ENCODE data around the gene GPATCH1.

Gene GPATCH1

GRCh38 chr19:33052352-33052972, 28.5 kb upstream of the GPATCH1 start:
- DNase-seq: no peak

GRCh38 chr19:33054623-33055022, 26.4 kb upstream of the GPATCH1 start:
- no peak overlapping the region for H3K27ac ChIP-seq
- TF ChIP-seq CTCF (IDR thresholded peaks at IDR 0.05; ENCODE audit: low read depth, low read length): no peak
- peaks cover 26% of the 10 kb centered on the region for H3K36me3 ChIP-seq
- H3K4me3 ChIP-seq (ENCODE audit: low read depth, low read length): no peak overlapping the region
- no peaks in the 10 kb centered on the region for H3K9me3 ChIP-seq (ENCODE audit: severe bottlenecking)
- H3K27me3 ChIP-seq (ENCODE audit: insufficient read depth, low read depth, severe bottlenecking): no peaks in the 10 kb centered on the region
- DNase-seq: no peak

More at GRCh38 chr19:33052352-33052972, 28.5 kb upstream of the GPATCH1 start:
- Histone ChIP-seq H3K36me3 (peaks cover 24% of the 10 kb centered on the region), H3K9me3 (ENCODE audit: severe bottlenecking) (no peaks in the 10 kb centered on the region), H3K27me3 (ENCODE audit: insufficient read depth, low read depth, severe bottlenecking) (no peaks in the 10 kb centered on the region), H3K27ac (no peak overlapping the region), H3K4me3 (ENCODE audit: low read depth, low read length) (no peak overlapping the region)
- no peak for TF ChIP-seq CTCF (IDR thresholded peaks at IDR 0.05; ENCODE audit: low read depth, low read length)

GRCh38 chr19:33055718-33056117, 25.3 kb upstream of the GPATCH1 start:
- no peak for TF ChIP-seq CTCF (IDR thresholded peaks at IDR 0.05; ENCODE audit: low read depth, low read length)
- DNase-seq: no peak
- Histone ChIP-seq H3K36me3 (peaks cover 25% of the 10 kb centered on the region), H3K4me3 (ENCODE audit: low read depth, low read length) (no peak overlapping the region), H3K27me3 (ENCODE audit: insufficient read depth, low read depth, severe bottlenecking) (no peaks in the 10 kb centered on the region), H3K9me3 (ENCODE audit: severe bottlenecking) (no peaks in the 10 kb centered on the region), H3K27ac (no peak overlapping the region)

- H3K4me3 ChIP-seq (ENCODE audit: low read depth, low read length): no peak overlapping the region
- no peaks in the 10 kb centered on the region for H3K27me3 ChIP-seq (ENCODE audit: insufficient read depth, low read depth, severe bottlenecking)
- TF ChIP-seq CTCF (IDR thresholded peaks at IDR 0.05; ENCODE audit: low read depth, low read length): no peak
- no peak for DNase-seq
- H3K27ac ChIP-seq: no peak overlapping the region
- peaks cover 3% of the 10 kb centered on the region for H3K36me3 ChIP-seq
- no peaks in the 10 kb centered on the region for H3K9me3 ChIP-seq (ENCODE audit: severe bottlenecking)
Observed at GRCh38 chr19:33060586-33060985, 20.4 kb upstream of the GPATCH1 start.

- H3K27me3 ChIP-seq (ENCODE audit: insufficient read depth, low read depth, severe bottlenecking): no peaks in the 10 kb centered on the region
- H3K27ac ChIP-seq: no peak overlapping the region
- H3K4me3 ChIP-seq (ENCODE audit: low read depth, low read length): peak overlapping the region; percentile 93
- no peaks in the 10 kb centered on the region for H3K9me3 ChIP-seq (ENCODE audit: severe bottlenecking)
- peaks cover 3% of the 10 kb centered on the region for H3K36me3 ChIP-seq
- DNase-seq: no peak
- TF ChIP-seq CTCF (IDR thresholded peaks at IDR 0.05; ENCODE audit: low read depth, low read length): no peak
Observed at GRCh38 chr19:33062902-33063301, 18.1 kb upstream of the GPATCH1 start.

- Histone ChIP-seq H3K4me3 (ENCODE audit: low read depth, low read length) (peak overlapping the region; percentile 93), H3K27me3 (ENCODE audit: insufficient read depth, low read depth, severe bottlenecking) (no peaks in the 10 kb centered on the region), H3K9me3 (ENCODE audit: severe bottlenecking) (no peaks in the 10 kb centered on the region), H3K27ac (no peak overlapping the region), H3K36me3 (peaks cover 3% of the 10 kb centered on the region; the same call in 1 of the 2 replicates)
- DNase-seq: peak; percentile 15
- TF ChIP-seq CTCF (IDR thresholded peaks at IDR 0.05; ENCODE audit: low read depth, low read length): no peak
Observed at GRCh38 chr19:33063356-33063752, 17.6 kb upstream of the GPATCH1 start.

Measured in WERI-Rb-1 (cell line).